Stimulated activated CD8-positive, alpha-beta memory T cell treated with anti-CD3 and anti-CD28 coated beads, Interleukin-4, amount 100 ng/mL, for 48 hours (primary cell): ENCODE measurements around the gene FGR.
A peak's percentile ranks its signal among the peaks of the same experiment; 100 is the strongest.

ENCODE experiments used
- DNase-seq: peaks from one replicate; pipeline ENCODE4 v3.0.0-alpha.2; 2020

FGR gene

DNA sequence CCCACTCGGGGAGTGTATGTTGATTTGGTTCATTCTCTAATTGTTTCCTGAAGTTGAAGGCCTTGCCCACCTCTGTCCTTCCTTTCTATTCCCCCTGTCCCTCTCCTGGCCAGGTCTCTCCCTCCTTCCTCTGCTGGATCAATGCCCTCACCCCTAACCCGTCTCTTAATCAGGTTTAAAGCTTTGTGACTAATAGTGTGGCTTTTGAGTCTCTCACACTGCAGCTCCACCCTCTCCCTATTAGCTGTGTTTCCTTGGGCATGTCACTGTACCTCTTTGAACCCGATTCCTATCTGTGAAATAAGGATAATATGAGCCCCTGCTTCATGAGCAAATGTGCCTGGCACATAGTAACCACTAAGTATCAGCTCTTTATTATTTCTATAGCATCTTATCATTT is 51.5 kb downstream of the FGR start:
- no peak for DNase-seq

DNA sequence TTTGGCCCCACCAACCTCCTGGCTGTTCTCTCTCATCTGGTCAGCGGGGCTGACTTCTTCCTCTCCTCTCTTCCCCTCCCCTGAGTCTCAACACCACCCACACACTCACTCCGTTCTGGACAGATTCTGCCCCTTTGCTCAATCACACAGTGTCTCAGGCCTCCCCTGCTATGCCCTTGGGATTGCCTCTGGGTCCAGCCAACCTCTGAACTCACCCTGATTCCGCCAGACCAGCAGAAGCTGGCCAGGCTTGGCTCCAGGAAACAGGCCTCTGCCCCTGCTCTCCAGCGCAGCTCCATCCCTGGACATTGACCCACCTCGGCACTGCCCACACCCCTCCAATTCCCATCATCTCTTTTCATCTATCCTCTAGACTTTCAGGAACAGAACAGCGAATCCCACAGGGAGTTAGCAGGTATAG is 53.2 kb downstream of the FGR start:
- DNase-seq, result no peak

DNA sequence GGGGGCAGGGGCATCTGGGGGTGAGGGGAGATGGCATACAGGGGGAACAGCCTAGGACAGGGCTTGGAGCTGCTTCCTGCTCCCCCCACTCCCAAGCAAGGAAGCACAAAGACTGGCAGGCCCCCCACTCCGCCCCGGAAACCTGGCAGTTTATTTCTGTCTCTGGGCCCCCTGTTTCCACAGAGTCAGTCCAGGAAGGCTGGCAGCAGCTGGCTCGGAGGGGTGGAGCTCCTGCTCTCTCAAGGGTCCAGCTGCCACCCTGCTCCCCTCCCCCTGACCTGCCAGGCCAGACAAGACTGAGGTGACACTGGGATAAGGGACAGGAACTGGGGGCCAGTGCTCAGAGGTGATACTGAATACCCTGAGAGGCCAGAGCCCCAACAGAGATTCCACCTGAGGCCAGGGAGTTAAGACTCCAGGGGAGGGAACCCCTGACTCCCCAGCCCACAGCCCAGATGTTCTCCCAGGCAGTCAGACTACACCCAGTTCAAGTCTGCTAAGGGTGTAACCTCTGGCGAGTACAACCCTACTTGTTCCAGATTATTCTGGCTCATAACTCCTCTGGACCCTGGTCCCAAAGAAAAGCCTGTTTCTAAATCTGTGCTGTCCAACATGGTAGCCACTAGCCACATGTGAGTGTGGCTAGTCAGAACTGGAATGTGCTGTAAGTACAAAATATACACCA is 57.3 kb downstream of the FGR start:
- DNase-seq, result no peak

DNA sequence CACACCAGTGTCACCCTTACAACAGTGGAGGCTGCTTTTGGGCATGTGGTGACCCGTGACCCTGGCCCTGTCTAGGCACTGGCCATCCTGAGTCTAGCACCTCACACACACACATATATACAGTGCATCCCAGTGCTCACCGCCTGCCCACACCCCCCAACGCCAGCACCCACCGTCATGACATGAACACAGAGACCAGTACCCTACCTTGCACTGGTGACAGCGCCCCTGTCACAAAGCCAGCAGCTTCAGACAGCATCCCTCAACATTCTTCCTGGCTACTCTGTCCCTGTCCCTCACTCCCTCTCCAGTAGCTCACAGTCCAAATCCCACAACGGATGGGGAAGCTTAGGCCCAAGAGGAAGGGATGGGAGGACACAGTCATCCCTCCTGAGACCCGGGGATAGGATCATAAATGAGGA is 58.2 kb downstream of the FGR start:
- DNase-seq, result no peak

DNA sequence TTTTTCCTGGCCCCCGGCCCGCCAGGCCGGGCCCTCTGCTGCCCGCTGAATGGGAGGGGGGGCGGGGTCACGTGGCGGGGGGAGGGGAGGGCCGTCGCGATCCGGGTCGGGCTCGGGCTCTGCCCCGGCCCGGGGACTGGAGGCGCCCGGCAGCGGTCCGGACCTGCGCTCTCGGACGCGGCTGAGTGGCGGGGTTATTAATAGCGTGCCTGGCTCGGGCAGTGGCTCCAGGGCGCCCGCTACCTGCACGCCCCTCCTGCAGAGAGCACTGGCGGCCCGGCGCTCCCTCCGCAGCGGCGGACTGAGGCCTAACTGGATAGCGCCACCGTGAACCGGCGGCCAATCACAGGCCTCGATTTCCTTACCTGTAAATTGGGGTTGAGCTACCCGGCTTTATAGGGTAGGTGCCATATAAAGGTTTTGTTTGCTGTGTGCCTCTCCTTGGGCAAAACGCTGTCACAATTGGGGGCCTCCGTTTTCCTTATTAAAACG is 59.1 kb downstream of the FGR start:
- no peak for DNase-seq

DNA sequence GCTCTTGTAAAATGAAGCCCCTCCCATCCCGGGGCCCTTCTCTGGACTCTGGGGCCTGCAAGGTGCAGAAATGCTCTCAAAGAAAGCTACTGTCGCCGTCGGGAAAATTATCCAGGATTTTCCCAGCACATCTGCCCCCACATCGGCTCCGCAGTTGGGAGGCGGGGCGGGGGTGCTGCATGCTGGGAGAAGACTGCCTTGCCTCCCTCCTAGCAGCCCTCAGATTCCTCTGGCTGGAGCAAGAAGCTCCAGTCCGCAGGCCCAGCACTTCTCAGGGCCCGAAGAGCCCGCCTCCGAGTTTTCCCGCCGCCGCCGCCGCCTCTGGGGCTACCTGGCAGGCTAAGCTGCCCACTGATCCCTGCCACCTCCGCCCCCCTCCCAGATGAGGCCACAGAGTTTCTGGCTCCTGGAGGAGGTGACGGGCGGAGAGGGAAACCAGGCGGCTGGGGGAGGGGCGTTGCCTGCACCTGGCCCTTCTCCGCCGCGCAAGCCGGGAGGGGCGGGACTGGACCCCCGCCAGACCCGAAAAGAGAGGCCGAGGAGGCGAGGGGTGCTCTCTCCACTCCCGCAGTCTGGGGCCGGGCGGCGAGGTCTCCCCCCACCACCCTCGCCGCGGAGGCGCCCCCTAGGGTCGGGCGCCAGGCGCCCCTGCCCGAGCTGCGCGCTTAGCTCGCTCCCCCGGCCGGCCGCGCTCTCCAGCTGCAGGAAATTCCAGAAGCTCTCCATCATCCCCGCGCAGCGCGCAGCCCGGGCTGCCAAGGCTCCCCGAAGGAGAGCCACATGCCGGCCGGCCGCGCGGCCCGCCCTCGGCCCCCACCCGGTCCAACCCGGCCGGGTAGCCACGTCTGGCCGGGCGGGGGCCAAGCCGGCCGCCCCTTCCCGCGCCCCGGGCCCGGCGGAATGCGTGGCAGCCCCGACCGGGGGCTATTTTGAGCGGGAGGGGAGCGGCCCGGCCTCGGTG is 59.8 kb downstream of the FGR start:
- no peak for DNase-seq

DNA sequence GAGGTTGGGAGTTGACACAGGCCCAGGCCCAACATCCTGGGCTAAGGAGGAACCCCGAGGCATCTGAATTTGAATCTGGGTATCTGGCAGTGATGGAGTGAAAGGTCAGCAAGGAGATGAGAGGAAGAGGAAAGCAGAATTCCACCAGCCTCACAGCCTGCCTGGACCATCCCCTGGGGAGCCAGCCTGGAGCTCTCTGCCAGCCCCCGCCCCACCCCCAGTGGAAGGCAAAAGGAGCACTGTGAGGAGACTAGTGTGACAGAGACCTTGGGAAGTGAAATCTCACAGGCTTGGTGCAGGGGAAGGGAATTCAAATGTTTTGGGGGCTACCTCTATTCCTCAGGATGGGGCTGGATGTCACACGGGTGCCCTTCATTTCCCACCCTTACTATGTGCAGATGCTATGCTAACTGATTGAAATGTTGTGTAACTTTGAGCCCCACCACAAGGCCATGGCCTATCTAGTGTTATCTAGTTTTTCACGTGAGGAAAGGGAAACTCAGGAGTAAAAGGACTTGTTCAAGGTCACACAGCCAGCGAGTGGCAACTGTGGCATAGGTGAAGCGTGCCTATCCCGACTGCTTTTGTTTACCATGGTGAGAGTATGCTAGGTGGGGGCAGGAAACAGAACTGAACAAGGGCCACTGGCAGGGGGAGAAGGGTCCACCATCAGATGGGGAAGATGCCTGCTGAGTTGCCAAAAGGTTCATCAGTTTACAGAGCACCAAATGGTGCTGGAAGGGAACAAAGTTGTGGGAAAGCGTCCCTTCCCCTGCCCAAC is 60.8 kb downstream of the FGR start:
- no peak for DNase-seq

DNA sequence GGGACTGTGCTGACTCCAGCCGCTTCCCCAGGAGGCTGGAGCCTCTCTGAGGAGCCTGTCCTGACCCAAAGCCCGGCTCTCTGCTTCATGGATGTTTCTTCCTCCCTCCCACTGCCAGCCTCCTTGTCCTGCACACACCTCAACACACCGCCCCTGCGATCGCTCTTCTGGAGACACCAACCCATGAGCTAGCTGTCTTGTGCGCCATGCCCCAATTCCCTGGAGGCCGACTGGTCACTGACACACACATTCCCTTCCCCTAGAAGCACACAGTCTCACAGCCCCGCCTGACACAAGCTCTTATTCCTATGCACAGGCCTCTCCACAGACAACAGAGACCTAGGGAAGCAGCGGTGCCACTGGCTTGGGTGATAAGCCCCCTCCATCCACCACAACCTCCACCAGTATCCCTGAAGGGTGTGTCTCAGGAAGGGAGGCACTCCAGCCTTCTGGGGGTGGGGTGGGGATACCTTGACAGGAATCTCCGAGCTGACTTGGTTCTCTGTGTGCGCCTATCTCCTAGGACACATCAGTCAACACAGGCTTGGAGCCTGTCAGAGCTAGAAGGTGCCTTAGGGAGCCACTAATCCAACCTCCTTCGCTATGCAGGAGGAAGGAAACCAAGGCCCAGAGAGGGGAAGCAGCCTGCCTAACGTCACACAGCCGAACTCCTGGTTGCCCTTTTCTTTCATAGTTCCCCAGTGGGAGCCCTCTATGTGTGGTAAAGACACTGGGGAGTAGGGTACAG is 62.1 kb downstream of the FGR start:
- DNase-seq, result no peak

DNA sequence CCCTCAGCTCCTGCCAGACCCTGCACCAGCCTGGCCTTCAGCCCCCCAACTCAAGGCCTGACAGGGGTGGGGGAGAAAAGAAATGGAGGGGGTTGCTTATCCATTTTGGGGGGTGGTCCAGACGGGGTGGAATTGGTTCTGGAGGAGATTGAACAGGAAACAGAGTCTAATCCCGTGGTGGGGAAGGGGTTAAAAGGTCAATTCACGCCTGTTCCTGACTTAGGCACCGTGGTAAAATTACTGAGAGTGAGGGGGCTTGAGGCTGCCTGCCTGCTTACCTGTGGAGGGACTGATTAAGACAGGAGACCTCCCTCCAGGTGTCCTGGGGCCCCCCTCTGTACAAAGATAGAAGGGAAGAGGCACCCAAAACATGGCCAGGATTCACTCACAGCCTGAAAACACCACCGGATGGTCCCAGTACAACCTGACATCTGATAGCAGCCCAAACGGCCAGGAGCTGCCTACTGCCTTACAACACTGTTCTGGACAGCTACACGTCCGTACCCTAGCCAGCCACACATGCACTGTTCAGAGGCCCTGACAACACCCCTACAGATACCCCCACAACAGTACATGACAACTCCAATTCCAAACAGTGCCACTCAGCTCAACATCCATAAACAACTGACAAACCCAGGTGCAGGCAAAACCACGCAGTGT is 62.8 kb downstream of the FGR start:
- no peak for DNase-seq

DNA sequence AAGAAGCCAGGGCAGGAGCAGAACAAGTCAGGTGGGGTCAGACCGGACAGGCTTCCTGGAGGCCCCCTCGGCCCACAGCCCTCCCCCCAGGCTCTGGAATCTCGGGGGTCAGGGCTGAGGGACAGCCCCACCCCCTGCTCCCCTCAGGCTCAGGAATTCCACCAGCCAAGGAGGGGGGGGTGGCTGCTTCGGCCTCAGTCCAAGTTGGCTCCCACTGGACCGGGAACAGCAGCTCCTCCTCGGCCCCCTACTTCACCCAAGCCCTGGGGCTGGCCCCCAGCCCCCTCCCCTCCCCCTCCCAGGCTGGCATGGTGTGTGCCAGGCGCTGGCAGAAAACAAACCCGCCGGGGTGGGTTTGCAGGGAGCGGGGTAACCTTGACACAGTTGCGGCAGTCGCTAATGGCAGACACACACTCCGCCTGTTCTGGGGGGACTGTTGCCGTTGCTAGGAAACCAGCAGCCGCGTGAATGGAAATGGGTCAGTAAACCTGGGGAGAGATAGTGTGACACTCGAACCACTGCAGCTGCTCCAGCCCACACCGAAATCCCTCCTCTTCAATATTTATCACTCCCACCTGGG is 63.5 kb downstream of the FGR start:
- DNase-seq, result no peak

DNA sequence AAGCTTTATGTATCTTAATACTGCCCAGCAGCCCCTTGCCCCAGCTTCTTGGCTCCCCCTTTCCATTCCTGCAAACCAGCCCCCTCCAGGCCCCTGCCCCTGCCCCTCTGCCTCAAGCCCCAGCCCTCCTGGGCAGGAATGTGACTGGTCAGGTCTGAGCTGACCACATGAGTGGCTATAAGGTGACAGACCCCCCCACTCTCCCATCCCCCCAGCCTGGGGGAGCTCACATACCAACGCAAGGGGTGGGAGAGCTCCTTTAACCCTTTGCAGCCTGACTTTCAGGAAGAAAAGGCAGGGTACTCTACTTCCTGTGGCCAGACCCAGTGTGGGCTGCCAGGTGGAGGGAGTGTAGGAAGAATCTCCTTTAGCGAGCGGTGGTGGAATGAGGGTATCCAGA is 64.2 kb downstream of the FGR start:
- DNase-seq, result no peak

DNA sequence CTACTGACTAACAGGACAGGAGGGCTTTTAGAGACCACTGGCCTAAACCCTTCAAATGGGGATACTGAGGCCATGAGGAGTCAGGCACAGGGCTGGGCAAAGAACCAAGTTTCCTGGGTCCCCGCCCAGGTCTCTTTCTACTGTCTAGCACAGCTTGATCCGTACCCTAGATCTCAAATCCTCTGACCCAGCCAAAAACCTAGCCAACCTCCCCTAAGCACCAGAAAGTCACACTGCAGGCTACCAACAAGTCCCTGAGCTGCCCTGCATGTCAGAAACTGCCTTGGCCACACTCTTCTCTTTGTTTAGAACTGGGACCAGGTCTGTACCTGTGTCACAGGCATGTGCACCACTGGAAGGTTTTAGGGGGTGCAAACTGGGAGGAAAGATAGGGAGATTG is 64.6 kb downstream of the FGR start:
- no peak for DNase-seq

DNA sequence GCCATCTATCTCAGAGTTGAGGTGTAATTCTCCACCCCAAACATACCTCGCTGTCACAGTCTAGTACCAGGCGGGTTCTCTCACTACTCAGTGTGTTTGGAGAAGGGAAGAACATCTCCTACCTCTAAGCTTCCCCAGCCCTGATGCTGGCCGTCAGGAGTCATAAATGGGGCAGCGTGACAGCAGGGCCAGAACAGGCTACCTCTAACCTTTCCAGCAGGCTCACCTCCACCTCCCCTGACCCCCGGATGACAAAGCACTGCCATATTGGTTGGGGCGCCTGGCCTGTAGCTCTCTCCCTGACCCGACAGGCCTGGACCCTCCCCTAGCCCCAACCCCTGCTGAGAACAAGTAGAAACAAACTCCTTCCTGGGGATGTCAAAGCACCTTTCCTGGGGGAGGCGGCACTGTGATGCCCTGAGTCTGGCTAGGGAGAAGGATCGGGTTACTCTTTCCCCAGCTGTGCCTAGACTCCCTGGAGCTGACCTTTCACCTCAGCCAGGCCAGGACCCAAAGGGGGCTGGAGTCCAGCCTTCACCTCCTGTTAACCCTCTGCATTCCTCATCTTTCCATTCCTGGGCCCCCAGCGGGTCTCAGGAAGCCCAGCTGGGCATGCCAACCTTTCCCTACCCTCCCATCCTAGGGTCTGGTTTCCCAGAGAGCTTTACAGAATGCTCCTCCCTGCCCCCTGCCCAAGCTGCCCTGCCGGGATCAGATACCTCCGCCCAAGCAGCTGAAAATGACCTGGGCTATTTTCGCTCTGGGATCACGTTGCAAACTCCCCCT is 65.3 kb downstream of the FGR start:
- DNase-seq, result no peak

DNA sequence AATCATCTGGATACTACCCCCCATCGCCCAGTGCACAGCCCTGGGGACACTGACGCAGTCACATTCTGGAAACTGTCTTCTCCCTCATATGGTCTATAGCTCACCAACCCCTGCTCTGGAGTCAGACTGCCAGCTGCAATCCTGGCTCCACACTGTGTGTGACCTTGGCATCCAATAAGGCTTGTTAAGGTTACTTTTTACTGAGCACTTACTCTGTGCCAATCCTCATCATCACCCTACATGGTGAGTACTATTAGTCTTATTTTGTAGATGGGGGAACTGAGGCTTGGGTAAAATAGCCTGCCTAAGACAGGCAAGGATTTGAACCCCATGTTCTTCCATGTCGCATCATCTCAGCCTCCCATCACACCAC is 65.9 kb downstream of the FGR start:
- no peak for DNase-seq

DNA sequence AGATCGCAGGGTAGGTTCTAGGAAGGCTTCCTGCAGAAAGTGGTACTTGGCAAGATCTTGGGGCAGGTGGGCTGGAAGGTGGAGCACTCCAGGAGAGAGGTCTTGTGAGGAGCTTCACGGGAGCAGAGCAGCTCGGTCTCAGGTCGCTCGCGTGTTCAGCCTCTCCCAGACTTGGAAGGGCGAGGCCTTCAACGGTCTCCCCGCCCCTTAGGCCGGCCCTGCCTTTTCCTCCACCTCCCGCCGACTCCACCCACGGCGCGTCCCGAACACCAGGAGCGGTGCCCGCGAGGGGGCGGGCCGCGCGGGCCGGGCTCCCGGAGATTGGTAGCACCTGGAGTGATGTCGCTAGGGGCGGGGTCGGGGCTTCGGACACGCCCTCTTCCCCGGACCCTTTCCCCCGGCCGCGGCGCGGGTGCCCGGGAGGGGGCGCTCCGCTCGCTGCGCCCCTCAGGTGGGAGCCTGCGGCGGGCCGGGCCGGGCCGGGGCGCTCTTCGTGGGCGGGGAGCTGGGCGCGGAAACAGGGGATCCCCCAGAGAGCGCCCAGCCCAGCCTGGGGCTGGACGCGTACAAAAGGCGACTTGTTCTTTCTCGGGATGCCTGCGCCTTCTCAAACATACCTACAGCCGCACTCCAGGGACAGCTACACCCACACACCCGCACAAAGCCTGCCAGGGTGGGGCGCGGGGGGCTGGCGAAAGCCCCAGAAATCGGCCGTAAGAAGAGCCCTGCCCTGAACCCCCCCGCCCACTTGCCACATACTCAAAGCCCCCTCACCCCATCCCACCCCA is 66.5 kb downstream of the FGR start:
- DNase-seq, result peak; percentile 96

DNA sequence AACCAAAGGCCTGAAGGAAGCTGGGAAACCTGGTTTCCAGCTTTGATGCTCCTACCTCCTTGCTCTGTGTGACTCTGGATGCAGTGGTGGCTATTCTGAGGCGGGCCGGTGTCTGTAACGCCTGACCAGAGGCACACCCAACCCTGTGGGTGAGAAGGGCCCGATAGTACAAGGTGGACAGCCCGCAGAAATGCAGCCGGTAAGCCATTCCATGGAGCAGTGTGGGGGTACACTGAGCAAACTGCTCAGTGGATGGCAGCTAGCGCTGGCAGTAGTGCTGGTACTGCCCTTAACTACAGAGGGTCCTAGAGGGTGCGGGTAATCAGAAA is 67.0 kb downstream of the FGR start:
- no peak for DNase-seq

DNA sequence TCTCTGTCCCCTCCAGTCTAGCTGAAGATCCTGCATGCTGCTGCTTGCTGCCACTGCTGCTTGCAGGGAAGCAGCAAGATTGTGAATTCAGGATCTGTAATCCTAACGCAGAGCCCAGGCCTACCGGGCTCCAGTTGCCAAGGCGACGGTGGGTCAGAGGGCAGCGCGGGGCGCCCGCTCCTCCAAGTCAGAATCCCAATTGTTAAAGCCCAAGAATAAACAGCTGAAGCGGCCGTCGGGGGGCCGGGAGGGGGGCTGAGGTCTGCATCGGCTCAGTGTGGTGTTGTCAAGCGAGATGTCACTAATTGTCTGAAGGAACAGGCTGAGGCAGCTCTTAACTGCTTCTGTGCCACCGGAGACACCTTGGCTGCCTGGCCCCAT is 67.8 kb downstream of the FGR start:
- DNase-seq, result no peak

DNA sequence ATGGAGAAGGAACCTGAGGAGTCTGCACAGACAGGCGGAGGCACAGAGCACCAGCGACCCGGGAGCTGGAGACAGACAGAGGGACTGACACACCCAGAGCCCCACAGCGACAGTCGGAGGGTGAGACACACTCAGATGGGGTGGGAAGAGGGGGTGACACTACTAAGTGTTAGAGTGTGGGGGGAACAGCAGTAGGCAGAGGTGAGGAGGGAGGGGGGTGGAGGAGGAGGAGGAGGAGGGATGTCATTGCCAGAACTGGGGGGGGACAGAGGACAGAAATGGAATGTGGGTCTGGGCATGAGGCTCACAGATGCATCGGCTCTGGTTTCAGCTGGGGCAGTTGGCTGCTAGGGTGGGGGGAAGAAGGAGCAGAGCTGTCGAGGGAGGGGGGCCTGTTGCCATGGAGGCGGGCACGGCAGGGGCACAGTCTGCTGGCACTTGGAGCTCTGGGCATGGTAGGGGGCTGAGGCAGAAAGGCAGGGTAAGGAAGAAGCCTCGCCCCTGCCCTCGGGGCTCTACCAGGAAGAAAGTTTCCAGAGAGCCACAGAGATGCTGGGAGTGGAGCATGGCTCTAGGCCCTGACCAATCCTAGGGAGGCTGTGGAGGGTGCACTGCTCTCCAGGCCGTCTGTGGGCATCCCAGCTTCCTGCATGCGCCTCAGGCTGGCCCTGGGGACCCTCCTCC is 68.4 kb downstream of the FGR start:
- no peak for DNase-seq
